HepG2 (cell line): Measurements from ENCODE around the gene MORF4L1. TPM values are rescaled to one million over a fixed set of nuclear protein-coding genes. Genes with fewer than 3 reads are reported as not detected.

ENCODE experiments used
- ATAC-seq: fragments of 200-7000 bp; cut with Tn5 transposase; 3 replicates; pipeline ENCODE4 v1.9.1; 2020; ENCODE audit warnings: mild to moderate bottlenecking, moderate library complexity
- BruUV-seq: library from RNA; stranded (reverse); fragments of 400-500 nt; replicated peaks from 2 replicates; lab custom pipeline; 2021; lab: Mats Ljungman, UMichigan
- CTCF ChIA-PET: fragments of 300-600 bp; formaldehyde crosslinking; extraction: SDS; loops from one replicate; lab custom pipeline; 2021; ENCODE audit warnings: low total read pairs, inconsistent platforms, low intra/inter-chr PET ratio; lab: Yijun Ruan, JAX
- POLR2A ChIA-PET: fragments of 350-600 bp; sonication (Branson Sonifier 250); formaldehyde crosslinking; loops from one replicate; lab custom pipeline; 2020; ENCODE audit warnings: antibody characterized with exemption, inconsistent platforms; lab: Yijun Ruan, JAX
- DNase-seq: peaks from one replicate; pipeline ENCODE4 v3.0.0-alpha.2; 2015; ENCODE audit warnings: low spot score
- FAIRE-seq: peaks from 3 replicates; lab custom pipeline; 2011; peaks lifted over from hg19 to GRCh38; lab: Jason Lieb, UNC
- H2AFZ ChIP-seq: one replicate; pipeline ENCODE4 v1.6.1; 2011; ENCODE audit warnings: low read length, inconsistent platforms
- H3K27ac ChIP-seq: fragments of 300-600 bp; 3 replicates; pipeline ENCODE4 v1.8.0; 2011; ENCODE audit warnings: mixed run types, mild to moderate bottlenecking, mixed read lengths, low read length, inconsistent platforms; ENCODE audit not compliant: insufficient read depth; ENCODE audit errors: extremely low read length
- H3K27me3 ChIP-seq, 2 experiments: fragments of 200-600 bp in 1 of 2; 2 replicates in 1 of 2; 3 replicates in 1 of 2; pipeline versions ENCODE4 v1.6.0 to v1.8.0; 2011; ENCODE audit warnings: low read length in 2 of 2, mild to moderate bottlenecking in 2 of 2, moderate library complexity in 2 of 2, inconsistent platforms in 1 of 2; ENCODE audit not compliant: insufficient read depth in 2 of 2, control insufficient read depth in 1 of 2
- H3K36me3 ChIP-seq, 2 experiments: fragments of 200-600 bp in 1 of 2; replicated peaks in 1 of 2; 2 replicates in 1 of 2; 3 replicates in 1 of 2; pipeline versions ENCODE4 v1.5.1 to v1.8.0; 2011; ENCODE audit warnings: low read length in 2 of 2, inconsistent platforms in 1 of 2; ENCODE audit not compliant: insufficient read depth in 2 of 2, control insufficient read depth in 1 of 2
- H3K4me1 ChIP-seq: 2 replicates; pipeline ENCODE4 v1.5.1; 2012; ENCODE audit warnings: low read length, inconsistent platforms; ENCODE audit not compliant: insufficient read depth
- H3K4me2 ChIP-seq: 2 replicates; pipeline ENCODE4 v1.6.0; 2011; ENCODE audit warnings: low read depth, low read length, inconsistent platforms
- H3K4me3 ChIP-seq, 3 experiments: fragments of 200-600 bp in 1 of 3; sonication (generic), shearing (Covaris generic) in 1 of 3; replicated peaks in 1 of 3; 2 replicates each; pipeline ENCODE4 v1.5.1; 2011 to 2016; ENCODE audit warnings: low read length in 3 of 3, inconsistent platforms in 2 of 3, low read depth in 2 of 3, mild to moderate bottlenecking in 2 of 3, control low read depth in 1 of 3, mixed read lengths in 1 of 3; ENCODE audit not compliant: insufficient read depth in 1 of 3
- H3K79me2 ChIP-seq: one replicate; pipeline ENCODE4 v1.6.1; 2011; ENCODE audit warnings: low read length, inconsistent platforms; ENCODE audit not compliant: insufficient read depth
- H3K9ac ChIP-seq: 2 replicates; pipeline ENCODE4 v1.6.0; 2011; ENCODE audit warnings: mild to moderate bottlenecking, low read depth, low read length, inconsistent platforms; ENCODE audit not compliant: insufficient read depth
- H3K9me3 ChIP-seq: 2 replicates; pipeline ENCODE4 v1.5.1; 2012; ENCODE audit warnings: mild to moderate bottlenecking, low read length
- H4K20me1 ChIP-seq: 2 replicates; pipeline ENCODE4 v1.6.0; 2011; ENCODE audit warnings: inconsistent platforms, mild to moderate bottlenecking, low read length, moderate library complexity; ENCODE audit not compliant: insufficient read depth
- SRF ChIP-seq: IDR thresholded peaks from 2 replicates; pipeline ENCODE4 v1.6.1; 2011; ENCODE audit warnings: mild to moderate bottlenecking, low read depth, low read length, moderate library complexity
- SRSF4 ChIP-seq: fragments of 200-400 bp; formaldehyde crosslinking; IDR thresholded peaks from one replicate; pipeline ENCODE4 v1.6.1; 2018; ENCODE audit warnings: mild to moderate bottlenecking, low read depth, low read length, moderate library complexity; ENCODE audit not compliant: poor library complexity, severe bottlenecking
- TEAD2 ChIP-seq: sonication (generic); formaldehyde crosslinking; IDR thresholded peaks from 2 replicates; pipeline ENCODE4 v1.9.0; 2021; ENCODE audit warnings: missing genetic modification reagents
- ZBTB7B ChIP-seq: sonication (generic); formaldehyde crosslinking; IDR thresholded peaks from 2 replicates; pipeline ENCODE4 v1.4.0; 2020; ENCODE audit warnings: missing genetic modification reagents
- ZNF234 ChIP-seq: sonication (generic); formaldehyde crosslinking; conservative IDR thresholded peaks from 2 replicates; pipeline ENCODE4 v1.5.1; 2020; ENCODE audit warnings: mild to moderate bottlenecking, missing genetic modification reagents
- WGBS: methylation state at CpG from one replicate; pipeline ENCODE4 v1.1.6; 2017; ENCODE audit warnings: low lambda C conversion rate; 5-methylcytosine and 5-hydroxymethylcytosine counted together
- in situ Hi-C: cut with HindIII; loops from 2 replicates; pipeline ENCODE4 v1.10.0; 2017; ENCODE audit warnings: low pct_unique_long_range_greater_than_20kb; ENCODE audit not compliant: extremely low pct_ligation_motif_present
- intact Hi-C: fragments of 100-400 bp; cut with micrococcal nuclease; formaldehyde crosslinking; loops from one replicate; pipeline ENCODE4 v1.10.0; 2022; ENCODE audit not compliant: unreplicated experiment
- polyA plus RNA-seq, 8 experiments: library from polyadenylated mRNA; depleted of rRNA in 3 of 8; stranded (reverse) in 7 of 8; unstranded in 1 of 8; fragments of >200 nt; fragmentation: Illumina TruSeq in 4 of 8; extraction: Trizol in 4 of 8; gene quantifications; 2 replicates each; pipeline versions ENCODE4 v1.2.1 to v1.2.3, GENCODE V29; 2011 to 2016; ENCODE audit warnings: low read depth in 4 of 8, missing spikeins in 1 of 8, mixed read lengths in 1 of 8; ENCODE audit not compliant: insufficient read depth in 1 of 8
- total RNA-seq, 5 experiments: library from RNA; depleted of rRNA; stranded (reverse); fragments of >200 nt; fragmentation: Illumina TruSeq; extraction: Trizol; gene quantifications; 2 replicates each; pipeline ENCODE4 v1.2.3, GENCODE V29; 2016; ENCODE audit warnings: low read depth in 1 of 5
- TF ChIP-seq, protein P1 (sequence below), 2 experiments: IDR thresholded peaks; 2 replicates each; pipeline ENCODE4 v1.6.1; 2011 to 2012; ENCODE audit warnings: low read length in 2 of 2, borderline replicate concordance in 1 of 2, low read depth in 1 of 2, mild to moderate bottlenecking in 1 of 2, moderate library complexity in 1 of 2
- TF ChIP-seq, protein P2 (sequence below): IDR thresholded peaks from 2 replicates; pipeline ENCODE4 v1.6.1; 2016; ENCODE audit warnings: low read depth, borderline replicate concordance

MORF4L1 gene
- total and polyA plus RNA-seq, 2 of the 13 experiments (the other 11 are each of a cell fraction or from before 2014, with no cell fraction given) = 218 to 219 TPM

DNA sequence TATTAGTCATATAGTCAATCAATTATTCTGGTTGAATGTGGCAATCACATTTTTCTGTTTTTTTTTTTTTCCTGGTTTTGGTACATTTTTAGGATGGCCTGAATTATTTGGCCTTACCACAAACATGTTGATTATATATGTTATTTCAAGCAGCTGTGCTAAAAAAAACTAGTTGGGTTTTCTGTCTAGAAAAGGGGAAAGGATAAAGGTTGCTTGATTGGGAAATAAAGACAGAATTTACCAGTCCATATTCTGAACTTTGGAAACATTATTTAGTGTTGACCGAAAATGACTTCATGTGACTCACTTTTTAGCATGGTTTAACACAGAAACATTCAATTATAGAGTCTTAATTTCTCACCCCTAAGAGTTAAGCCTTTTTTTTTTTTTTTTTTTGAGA is 8.1 kb downstream of the MORF4L1 start (continued):
- no peak for TF ChIP-seq ZBTB7B (CRISPR knock-in tag)

DNA sequence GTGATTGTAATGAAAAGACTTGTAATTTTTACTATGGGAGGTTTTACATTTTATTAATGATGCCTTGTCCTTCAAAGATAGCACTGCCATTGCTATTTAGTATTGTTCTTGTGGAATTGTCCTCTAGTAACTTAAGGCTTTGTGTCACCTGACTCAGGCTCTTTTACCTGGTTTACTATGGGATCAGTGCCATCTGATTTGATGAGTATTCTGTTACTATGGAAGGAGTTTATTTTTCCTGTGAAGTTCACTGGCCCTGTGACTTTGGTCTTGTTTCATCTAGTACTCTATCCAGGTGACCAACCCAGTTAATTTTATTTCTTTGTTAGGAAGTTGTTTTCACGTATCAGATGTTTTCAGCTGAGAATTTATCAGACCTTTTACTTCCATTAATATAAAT is 9.0 kb downstream of the MORF4L1 start:
- ChIA-PET POLR2A (no interaction called here), CTCF (no interaction called here)
- ATAC-seq = no peak
- Histone ChIP-seq H3K4me2 (no peak overlapping the region), H3K9me3 (no peaks in the 10 kb centered on the region), H3K79me2 (peaks cover 98% of the 10 kb centered on the region), H4K20me1 (peaks cover 98% of the 10 kb centered on the region), H3K4me3 (no peak overlapping the region), H3K27ac (no peak overlapping the region), H3K9ac (no peak overlapping the region), H3K4me1 (peaks cover 86% of the 10 kb centered on the region), H3K36me3 (peaks cover 8 to 37% of the 10 kb centered on the region in 2 experiments), H2AFZ (no peak overlapping the region), H3K27me3 (no peaks in the 10 kb centered on the region)
- WGBS = 100% methylated on average over 1 of the region's 1 CpG
- BruUV-seq = no TSS peak
- no peak for TF ChIP-seq SRF
- no peak for TF ChIP-seq TEAD2 (CRISPR knock-in tag)
- TF ChIP-seq SRSF4 = no peak
- TF ChIP-seq, protein P1, sequence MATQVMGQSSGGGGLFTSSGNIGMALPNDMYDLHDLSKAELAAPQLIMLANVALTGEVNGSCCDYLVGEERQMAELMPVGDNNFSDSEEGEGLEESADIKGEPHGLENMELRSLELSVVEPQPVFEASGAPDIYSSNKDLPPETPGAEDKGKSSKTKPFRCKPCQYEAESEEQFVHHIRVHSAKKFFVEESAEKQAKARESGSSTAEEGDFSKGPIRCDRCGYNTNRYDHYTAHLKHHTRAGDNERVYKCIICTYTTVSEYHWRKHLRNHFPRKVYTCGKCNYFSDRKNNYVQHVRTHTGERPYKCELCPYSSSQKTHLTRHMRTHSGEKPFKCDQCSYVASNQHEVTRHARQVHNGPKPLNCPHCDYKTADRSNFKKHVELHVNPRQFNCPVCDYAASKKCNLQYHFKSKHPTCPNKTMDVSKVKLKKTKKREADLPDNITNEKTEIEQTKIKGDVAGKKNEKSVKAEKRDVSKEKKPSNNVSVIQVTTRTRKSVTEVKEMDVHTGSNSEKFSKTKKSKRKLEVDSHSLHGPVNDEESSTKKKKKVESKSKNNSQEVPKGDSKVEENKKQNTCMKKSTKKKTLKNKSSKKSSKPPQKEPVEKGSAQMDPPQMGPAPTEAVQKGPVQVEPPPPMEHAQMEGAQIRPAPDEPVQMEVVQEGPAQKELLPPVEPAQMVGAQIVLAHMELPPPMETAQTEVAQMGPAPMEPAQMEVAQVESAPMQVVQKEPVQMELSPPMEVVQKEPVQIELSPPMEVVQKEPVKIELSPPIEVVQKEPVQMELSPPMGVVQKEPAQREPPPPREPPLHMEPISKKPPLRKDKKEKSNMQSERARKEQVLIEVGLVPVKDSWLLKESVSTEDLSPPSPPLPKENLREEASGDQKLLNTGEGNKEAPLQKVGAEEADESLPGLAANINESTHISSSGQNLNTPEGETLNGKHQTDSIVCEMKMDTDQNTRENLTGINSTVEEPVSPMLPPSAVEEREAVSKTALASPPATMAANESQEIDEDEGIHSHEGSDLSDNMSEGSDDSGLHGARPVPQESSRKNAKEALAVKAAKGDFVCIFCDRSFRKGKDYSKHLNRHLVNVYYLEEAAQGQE (IDR thresholded peaks at IDR 0.05; ENCODE audit: borderline replicate concordance in 1 of 2, low read depth in 1 of 2, low read length in 2 of 2) = no peak
- TF ChIP-seq, protein P2, sequence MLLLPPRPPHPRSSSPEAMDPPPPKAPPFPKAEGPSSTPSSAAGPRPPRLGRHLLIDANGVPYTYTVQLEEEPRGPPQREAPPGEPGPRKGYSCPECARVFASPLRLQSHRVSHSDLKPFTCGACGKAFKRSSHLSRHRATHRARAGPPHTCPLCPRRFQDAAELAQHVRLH (CRISPR knock-in tag) = no peak
- no peak for TF ChIP-seq ZNF234
- intact Hi-C loops (no loop called here), in situ Hi-C loops (no loop called here)
- DNase-seq = no peak
- no peak for FAIRE-seq
